Breast epithelium (tissue), 4 donors: ENCODE data around the gene PGS1. TPM values are rescaled to one million over a fixed set of nuclear protein-coding genes. Genes with fewer than 3 reads are reported as not detected.

ENCODE experiments used
- DNase-seq, 2 donors: peaks; one replicate each; pipeline ENCODE4 v3.0.0-alpha.2; 2019; ENCODE audit warnings: low spot score in 2 of 2
- H3K27ac ChIP-seq, 2 donors: fragments of 200-600 bp; sonication (generic) in 1 of 2; one replicate each; pipeline ENCODE4 v1.5.1; 2016 to 2019; ENCODE audit warnings: mild to moderate bottlenecking in 1 of 2
- H3K27me3 ChIP-seq, 2 donors: fragments of 200-600 bp; sonication (generic) in 1 of 2; one replicate each; pipeline versions ENCODE4 v1.5.1 to v1.6.0; 2017 to 2019; ENCODE audit warnings: control low read depth in 1 of 2, mild to moderate bottlenecking in 1 of 2
- H3K36me3 ChIP-seq: fragments of 200-600 bp; one replicate; pipeline ENCODE4 v1.5.1; 2019
- H3K4me1 ChIP-seq, 2 donors: fragments of 200-600 bp; sonication (generic); one replicate each; pipeline ENCODE4 v1.5.1; 2016 to 2019; ENCODE audit warnings: control low read depth in 1 of 2
- H3K4me3 ChIP-seq, 3 donors: fragments of 200-600 bp; sonication (generic); 1 replicate in 2 of 3; 2 replicates in 1 of 3; pipeline ENCODE4 v1.5.1; 2016 to 2019; ENCODE audit warnings: mild to moderate bottlenecking in 3 of 3, moderate library complexity in 2 of 3
- H3K9me3 ChIP-seq, 2 donors: fragments of 200-600 bp; sonication (generic) in 1 of 2; one replicate each; pipeline ENCODE4 v1.5.1; 2016 to 2019; ENCODE audit warnings: control low read depth in 1 of 2
- CTCF ChIP-seq, 3 donors: fragments of 450-650 bp; IDR thresholded peaks; one replicate each; pipeline ENCODE4 v1.5.1; 2016 to 2017; ENCODE audit warnings: antibody characterized with exemption in 3 of 3, mild to moderate bottlenecking in 3 of 3, moderate library complexity in 3 of 3
- POLR2A ChIP-seq: fragments of 450-650 bp; IDR thresholded peaks from one replicate; pipeline ENCODE4 v1.6.1; 2016; ENCODE audit warnings: antibody characterized with exemption, mild to moderate bottlenecking, moderate library complexity
- POLR2AphosphoS5 ChIP-seq, 3 donors: sonication (generic); formaldehyde crosslinking; IDR thresholded peaks; one replicate each; pipeline ENCODE4 v1.6.1; 2017; ENCODE audit warnings: antibody characterized with exemption in 3 of 3
- intact Hi-C: fragments of 100-400 bp; cut with DNase I; formaldehyde crosslinking; loops from one replicate; pipeline ENCODE4 v1.15.1; 2023; ENCODE audit warnings: low total_unique reads
- total RNA-seq, 3 donors: library from RNA; depleted of rRNA; stranded (reverse); fragments of >200 nt; gene quantifications; one replicate each; pipeline ENCODE4 v1.1.0, GENCODE V29; 2016

PGS1 gene
- total RNA-seq, 3 donors from 2014 or later, result 33.9 to 58.7 (median 50.2) TPM

- no peaks in the 10 kb centered on the region for H3K36me3 ChIP-seq
Observed at GRCh38 chr17:78422267-78422605, 43.8 kb downstream of the PGS1 start.

GRCh38 chr17:78422872-78423588 lies 44.6 kb downstream of the PGS1 start:
- H3K36me3 ChIP-seq, result no peaks in the 10 kb centered on the region
- no peaks in the 10 kb centered on the region for H3K4me1 ChIP-seq
- H3K4me3 ChIP-seq, result no peak overlapping the region
- H3K27ac ChIP-seq, result no peak overlapping the region
- intact Hi-C loops, result loop anchor here (10.0 kb wide), 1 partner anchor 138 kb away; no protein-coding TSS in a partner anchor
- H3K9me3 ChIP-seq, result no peaks in the 10 kb centered on the region
- TF ChIP-seq CTCF (IDR thresholded peaks at IDR 0.05) (no peak), POLR2AphosphoS5 (IDR thresholded peaks at IDR 0.05) (no peak), POLR2A (no peak)
- peak in 1 of 2 donors; percentile 37 for DNase-seq
- no peaks in the 10 kb centered on the region for H3K27me3 ChIP-seq

More at GRCh38 chr17:78422267-78422605, 43.8 kb downstream of the PGS1 start:
- no peak for DNase-seq
- H3K4me3 ChIP-seq, result no peak overlapping the region
- no peaks in the 10 kb centered on the region for H3K27me3 ChIP-seq
- H3K4me1 ChIP-seq, result no peaks in the 10 kb centered on the region
- TF ChIP-seq POLR2A (no peak), CTCF (IDR thresholded peaks at IDR 0.05) (no peak), POLR2AphosphoS5 (IDR thresholded peaks at IDR 0.05) (no peak)
- H3K9me3 ChIP-seq, result no peaks in the 10 kb centered on the region
- intact Hi-C loops, result loop anchor here (10.0 kb wide), 1 partner anchor 137 kb away; no protein-coding TSS in a partner anchor
- no peak overlapping the region for H3K27ac ChIP-seq

GRCh38 chr17:78423961-78424675 lies 45.7 kb downstream of the PGS1 start:
- intact Hi-C loops, result loop anchor here (10.0 kb wide), 1 partner anchor 139 kb away; no protein-coding TSS in a partner anchor
- Histone ChIP-seq H3K36me3 (no peaks in the 10 kb centered on the region), H3K27me3 (no peaks in the 10 kb centered on the region), H3K27ac (no peak overlapping the region), H3K4me3 (no peak overlapping the region), H3K4me1 (no peaks in the 10 kb centered on the region), H3K9me3 (no peaks in the 10 kb centered on the region)
- DNase-seq, result no peak
- no peak for TF ChIP-seq POLR2AphosphoS5 (IDR thresholded peaks at IDR 0.05)
- no peak for TF ChIP-seq POLR2A
- no peak for TF ChIP-seq CTCF (IDR thresholded peaks at IDR 0.05)

- H3K27ac ChIP-seq, result no peak overlapping the region
- H3K27me3 ChIP-seq, result no peaks in the 10 kb centered on the region
- H3K4me3 ChIP-seq, result no peak overlapping the region
- H3K9me3 ChIP-seq, result no peaks in the 10 kb centered on the region
- no peaks in the 10 kb centered on the region for H3K4me1 ChIP-seq
- TF ChIP-seq CTCF (IDR thresholded peaks at IDR 0.05) (no peak), POLR2AphosphoS5 (IDR thresholded peaks at IDR 0.05) (no peak)
- intact Hi-C loops, result loop anchor here (10.0 kb wide), 1 partner anchor 141 kb away; no protein-coding TSS in a partner anchor
- no peaks in the 10 kb centered on the region for H3K36me3 ChIP-seq
- no peak for DNase-seq
Observed at GRCh38 chr17:78425429-78425828, 47.0 kb downstream of the PGS1 start.
